HepG2 (cell line): Measurements from ENCODE around the gene IRS2.

Experiments
- TF ChIP-seq, protein P1 (sequence below): sonication (generic); formaldehyde crosslinking; IDR thresholded peaks from 2 replicates; pipeline ENCODE4 v1.5.0; 2020; ENCODE audit warnings: mild to moderate bottlenecking, missing genetic modification reagents, moderate library complexity
- TF ChIP-seq, protein P2 (sequence below): sonication (generic); formaldehyde crosslinking; IDR thresholded peaks from 2 replicates; pipeline ENCODE4 v1.4.0; 2020; ENCODE audit warnings: missing genetic modification reagents
- TF ChIP-seq, protein P3 (sequence below): conservative IDR thresholded peaks from 2 replicates; pipeline ENCODE4 v1.6.1; 2018; ENCODE audit warnings: missing genetic modification reagents

DNA sequence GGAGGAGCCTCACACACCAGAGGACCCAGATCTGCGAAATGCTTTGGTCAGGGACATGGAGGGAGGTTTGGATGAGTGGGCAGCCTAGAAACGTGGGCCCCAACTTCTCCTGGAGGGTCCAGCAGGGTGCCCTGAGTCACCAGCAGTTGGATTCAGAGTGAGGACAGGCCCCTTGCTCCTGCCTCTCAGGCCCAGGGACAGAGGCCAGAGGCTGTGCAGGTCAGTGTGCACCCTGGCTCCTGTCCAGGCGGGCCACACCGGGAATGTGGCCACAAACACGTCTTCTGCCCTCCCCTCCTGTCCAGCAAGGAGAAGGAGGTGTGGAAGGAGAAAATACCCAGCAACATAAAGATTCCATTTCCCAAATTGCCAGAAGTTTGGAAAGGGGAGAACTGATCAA lies 19.4 kb downstream of the IRS2 start:
- TF ChIP-seq, protein P1, sequence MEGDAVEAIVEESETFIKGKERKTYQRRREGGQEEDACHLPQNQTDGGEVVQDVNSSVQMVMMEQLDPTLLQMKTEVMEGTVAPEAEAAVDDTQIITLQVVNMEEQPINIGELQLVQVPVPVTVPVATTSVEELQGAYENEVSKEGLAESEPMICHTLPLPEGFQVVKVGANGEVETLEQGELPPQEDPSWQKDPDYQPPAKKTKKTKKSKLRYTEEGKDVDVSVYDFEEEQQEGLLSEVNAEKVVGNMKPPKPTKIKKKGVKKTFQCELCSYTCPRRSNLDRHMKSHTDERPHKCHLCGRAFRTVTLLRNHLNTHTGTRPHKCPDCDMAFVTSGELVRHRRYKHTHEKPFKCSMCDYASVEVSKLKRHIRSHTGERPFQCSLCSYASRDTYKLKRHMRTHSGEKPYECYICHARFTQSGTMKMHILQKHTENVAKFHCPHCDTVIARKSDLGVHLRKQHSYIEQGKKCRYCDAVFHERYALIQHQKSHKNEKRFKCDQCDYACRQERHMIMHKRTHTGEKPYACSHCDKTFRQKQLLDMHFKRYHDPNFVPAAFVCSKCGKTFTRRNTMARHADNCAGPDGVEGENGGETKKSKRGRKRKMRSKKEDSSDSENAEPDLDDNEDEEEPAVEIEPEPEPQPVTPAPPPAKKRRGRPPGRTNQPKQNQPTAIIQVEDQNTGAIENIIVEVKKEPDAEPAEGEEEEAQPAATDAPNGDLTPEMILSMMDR (CRISPR knock-in tag): no peak
- TF ChIP-seq, protein P2, sequence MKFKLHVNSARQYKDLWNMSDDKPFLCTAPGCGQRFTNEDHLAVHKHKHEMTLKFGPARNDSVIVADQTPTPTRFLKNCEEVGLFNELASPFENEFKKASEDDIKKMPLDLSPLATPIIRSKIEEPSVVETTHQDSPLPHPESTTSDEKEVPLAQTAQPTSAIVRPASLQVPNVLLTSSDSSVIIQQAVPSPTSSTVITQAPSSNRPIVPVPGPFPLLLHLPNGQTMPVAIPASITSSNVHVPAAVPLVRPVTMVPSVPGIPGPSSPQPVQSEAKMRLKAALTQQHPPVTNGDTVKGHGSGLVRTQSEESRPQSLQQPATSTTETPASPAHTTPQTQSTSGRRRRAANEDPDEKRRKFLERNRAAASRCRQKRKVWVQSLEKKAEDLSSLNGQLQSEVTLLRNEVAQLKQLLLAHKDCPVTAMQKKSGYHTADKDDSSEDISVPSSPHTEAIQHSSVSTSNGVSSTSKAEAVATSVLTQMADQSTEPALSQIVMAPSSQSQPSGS (CRISPR knock-in tag): no peak
- TF ChIP-seq, protein P3, sequence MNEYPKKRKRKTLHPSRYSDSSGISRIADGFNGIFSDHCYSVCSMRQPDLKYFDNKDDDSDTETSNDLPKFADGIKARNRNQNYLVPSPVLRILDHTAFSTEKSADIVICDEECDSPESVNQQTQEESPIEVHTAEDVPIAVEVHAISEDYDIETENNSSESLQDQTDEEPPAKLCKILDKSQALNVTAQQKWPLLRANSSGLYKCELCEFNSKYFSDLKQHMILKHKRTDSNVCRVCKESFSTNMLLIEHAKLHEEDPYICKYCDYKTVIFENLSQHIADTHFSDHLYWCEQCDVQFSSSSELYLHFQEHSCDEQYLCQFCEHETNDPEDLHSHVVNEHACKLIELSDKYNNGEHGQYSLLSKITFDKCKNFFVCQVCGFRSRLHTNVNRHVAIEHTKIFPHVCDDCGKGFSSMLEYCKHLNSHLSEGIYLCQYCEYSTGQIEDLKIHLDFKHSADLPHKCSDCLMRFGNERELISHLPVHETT (CRISPR knock-in tag): no peak
